Right lobe of liver (tissue), 4 donors: ENCODE data around the gene SLC6A8.

Source experiments
- CTCF ChIP-seq, 4 donors: fragments of 200-600 bp in 3 of 4; fragments of 450-650 bp in 1 of 4; IDR thresholded peaks; one replicate each; pipeline versions ENCODE4 v1.5.1 to v1.8.0; 2016 to 2022; ENCODE audit warnings: antibody characterized with exemption in 4 of 4, mild to moderate bottlenecking in 2 of 4
- POLR2A ChIP-seq: fragments of 450-650 bp; IDR thresholded peaks from one replicate; pipeline ENCODE4 v1.6.1; 2017; ENCODE audit warnings: antibody characterized with exemption, mild to moderate bottlenecking
- donor health status: DM: no; HTN: no; CAD: no.
- donor health status: DM: no; HTN: no; CAD: no.
- donor health status: DM: no; HTN: yes; CAD: no.

DNA sequence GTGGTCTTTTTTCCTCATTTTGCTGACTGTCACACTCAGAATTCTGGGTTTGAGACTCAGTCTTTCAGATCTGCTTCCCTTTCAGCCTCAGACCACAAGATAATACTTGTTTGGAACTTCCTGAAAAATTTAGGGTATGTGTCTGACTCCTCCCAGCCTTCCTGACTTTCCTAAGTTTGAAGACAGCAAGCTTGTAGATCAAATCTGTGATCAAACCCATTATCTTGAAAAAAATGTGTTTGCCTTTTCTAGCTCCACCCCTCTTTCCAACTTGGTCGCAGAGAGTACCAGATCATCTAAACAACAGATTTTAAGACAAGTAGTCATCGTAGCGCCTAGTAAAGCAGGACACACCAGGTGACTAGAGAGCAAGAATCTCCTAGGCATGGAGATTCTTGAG lies 26.5 kb downstream of the SLC6A8 start:
- TF ChIP-seq CTCF (IDR thresholded peaks at IDR 0.05): no peak
- no peak for TF ChIP-seq POLR2A
